Central memory CD8-positive, alpha-beta T cell (primary cell): ENCODE data around the gene TBX4.
"Not testable (repeated sequence)": the region's sequence is repeated elsewhere in the genome, so short reads cannot be mapped to it uniquely, and the experiment has no call there.

Source experiments
- ATAC-seq: fragments of 150-1000 bp; cut with Tn5 transposase; replicated peaks from 2 replicates; pipeline ENCODE4 v1.10.0; 2022; ENCODE audit warnings: mild to moderate bottlenecking, moderate FRiP score, moderate number of reproducible peaks; ENCODE audit not compliant: poor library complexity, severe bottlenecking; ENCODE audit errors: extremely low read depth
- DNase-seq, 2 donors: peaks; one replicate each; pipeline ENCODE4 v3.0.0; 2021; ENCODE audit warnings: low spot score in 2 of 2
- H3K27ac Mint-ChIP-seq: one replicate; pipeline ENCODE4 v1.8.0; 2022; ENCODE audit warnings: low read depth, mild to moderate bottlenecking, moderate library complexity, mixed read lengths
- H3K27me3 Mint-ChIP-seq: one replicate; pipeline ENCODE4 v1.8.0; 2022; ENCODE audit warnings: mixed read lengths
- H3K36me3 Mint-ChIP-seq: one replicate; pipeline ENCODE4 v1.8.0; 2022; ENCODE audit warnings: mild to moderate bottlenecking, moderate library complexity, mixed read lengths; ENCODE audit not compliant: insufficient read depth
- H3K4me1 Mint-ChIP-seq: one replicate; pipeline ENCODE4 v1.8.0; 2022; ENCODE audit warnings: mixed read lengths
- H3K4me3 Mint-ChIP-seq: one replicate; pipeline ENCODE4 v1.8.0; 2022; ENCODE audit warnings: mild to moderate bottlenecking, moderate library complexity, mixed read lengths
- H3K9me3 Mint-ChIP-seq: one replicate; pipeline ENCODE4 v1.8.0; 2022; ENCODE audit warnings: mixed read lengths

TBX4 gene

DNA sequence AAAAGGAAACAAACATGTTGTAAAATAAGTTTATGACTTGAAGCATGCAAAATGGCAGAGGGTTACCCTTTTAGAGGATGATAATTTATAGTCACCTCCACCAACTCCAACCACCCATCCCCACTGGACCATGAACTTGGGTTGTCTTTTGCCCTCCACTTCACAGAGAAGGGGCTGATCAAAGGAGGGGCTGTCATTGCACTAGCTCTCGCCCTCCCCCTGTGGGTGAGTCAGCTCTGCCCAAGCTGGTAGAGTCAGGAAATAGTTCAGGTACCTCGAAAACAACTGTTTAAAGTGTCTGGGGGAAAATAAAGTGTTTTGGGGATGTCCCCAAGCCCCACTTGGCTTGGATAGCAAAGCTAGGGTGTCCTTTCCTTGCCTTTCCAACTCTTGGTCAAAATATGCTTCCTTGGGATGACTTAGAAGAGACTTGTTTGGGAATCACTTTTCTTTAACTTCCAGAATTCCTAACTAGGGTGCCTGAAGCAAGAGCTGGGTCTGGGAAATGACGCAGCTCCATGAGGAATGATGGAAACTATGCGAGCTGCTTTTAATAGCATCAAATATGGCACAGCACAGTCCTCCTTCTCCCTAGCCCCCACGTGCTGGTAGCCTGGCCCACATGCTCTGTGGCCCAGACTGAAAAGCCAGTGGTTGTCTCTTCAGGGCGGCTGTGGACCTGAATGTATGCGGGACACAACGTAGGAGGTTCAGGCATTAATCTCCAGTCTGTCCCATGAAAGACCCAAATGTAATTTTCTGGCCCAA lies 40.7 kb downstream of the TBX4 start:
- DNase-seq (no peak), ATAC-seq (no peak)
- H3K27me3 Mint-ChIP-seq = peaks cover 10% of the 10 kb centered on the region
- H3K4me1 Mint-ChIP-seq = peaks cover 8% of the 10 kb centered on the region
- H3K27ac Mint-ChIP-seq = no peak overlapping the region
- H3K36me3 Mint-ChIP-seq = no peaks in the 10 kb centered on the region
- H3K4me3 Mint-ChIP-seq = no peak overlapping the region
- no peaks in the 10 kb centered on the region for H3K9me3 Mint-ChIP-seq

DNA sequence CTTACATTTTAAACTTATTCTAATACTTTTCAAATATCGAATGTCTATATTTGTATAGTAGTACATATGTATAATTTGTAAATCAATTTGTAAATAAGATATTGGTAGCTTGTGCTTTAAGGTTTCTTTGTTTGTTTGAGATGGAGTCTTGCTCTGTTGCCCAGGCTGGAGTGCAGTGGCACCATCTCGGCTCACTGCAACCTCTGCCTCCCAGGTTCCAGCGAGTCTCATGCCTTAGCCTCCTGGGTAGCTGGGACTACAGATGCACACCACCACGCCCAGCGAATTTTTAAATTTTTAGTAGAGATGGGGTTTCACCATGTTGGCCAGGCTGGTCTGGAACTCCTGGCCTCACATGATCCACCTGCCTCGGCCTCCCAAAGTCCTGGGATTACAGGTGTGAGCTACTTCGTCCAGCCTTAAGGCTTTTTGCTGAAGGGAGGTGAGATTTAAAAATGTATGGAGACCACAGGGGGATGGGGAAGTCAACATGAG lies 41.7 kb downstream of the TBX4 start:
- not testable (repeated sequence) for H3K36me3 Mint-ChIP-seq, H3K27ac Mint-ChIP-seq, DNase-seq, ATAC-seq, H3K9me3 Mint-ChIP-seq, H3K4me1 Mint-ChIP-seq, H3K4me3 Mint-ChIP-seq
- H3K27me3 Mint-ChIP-seq = peaks cover 10% of the 10 kb centered on the region

GRCh38 chr17:61494325-61495160 lies 42.3 kb downstream of the TBX4 start:
- no peaks in the 10 kb centered on the region for H3K9me3 Mint-ChIP-seq
- ATAC-seq = no peak

DNA sequence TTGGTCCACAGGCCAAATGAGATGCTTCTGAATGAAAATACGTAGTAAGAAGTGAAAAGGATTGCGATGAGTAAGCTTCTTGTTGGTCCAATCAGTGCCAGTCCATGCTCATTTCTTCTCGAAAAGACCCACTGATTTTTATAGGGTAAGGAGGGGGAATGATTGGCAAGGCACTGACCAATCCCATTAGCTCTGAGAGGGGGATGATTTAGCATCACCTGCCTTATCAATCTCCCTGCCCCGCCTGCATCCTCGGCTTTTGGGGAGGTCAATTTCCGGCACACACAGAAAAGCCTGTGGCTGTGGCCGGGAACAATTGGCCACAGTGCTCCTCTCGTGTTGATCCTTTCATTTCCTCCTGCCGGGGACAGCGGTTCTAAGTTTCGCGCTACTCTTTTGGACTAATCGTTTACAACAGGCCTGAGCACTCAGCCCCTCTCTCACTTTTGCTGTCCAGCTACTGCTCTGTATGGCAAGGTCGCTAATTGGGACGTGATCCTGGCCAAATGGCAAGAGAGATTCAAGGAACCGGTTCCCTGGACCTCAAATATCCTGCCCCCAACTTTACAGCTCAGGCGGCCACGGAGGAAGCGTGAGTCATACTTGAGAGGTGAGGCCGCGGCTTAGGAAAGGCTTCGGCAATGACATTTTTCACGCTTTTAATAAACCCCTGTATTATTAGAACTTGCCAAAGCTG lies 43.1 kb downstream of the TBX4 start:
- peaks cover 8% of the 10 kb centered on the region for H3K4me1 Mint-ChIP-seq
- H3K4me3 Mint-ChIP-seq = peak overlapping the region; percentile 55
- H3K27ac Mint-ChIP-seq = peak overlapping the region; percentile 46
- DNase-seq (no peak), ATAC-seq (no peak)
- H3K27me3 Mint-ChIP-seq = peaks cover 17% of the 10 kb centered on the region
- no peaks in the 10 kb centered on the region for H3K36me3 Mint-ChIP-seq
- H3K9me3 Mint-ChIP-seq = no peaks in the 10 kb centered on the region

More at GRCh38 chr17:61494325-61495160, 42.3 kb downstream of the TBX4 start:
- no peak overlapping the region for H3K27ac Mint-ChIP-seq
- H3K36me3 Mint-ChIP-seq = no peaks in the 10 kb centered on the region
- no peak overlapping the region for H3K4me3 Mint-ChIP-seq
- H3K27me3 Mint-ChIP-seq = peaks cover 10% of the 10 kb centered on the region
- DNase-seq = no peak
- H3K4me1 Mint-ChIP-seq = peaks cover 8% of the 10 kb centered on the region

DNA sequence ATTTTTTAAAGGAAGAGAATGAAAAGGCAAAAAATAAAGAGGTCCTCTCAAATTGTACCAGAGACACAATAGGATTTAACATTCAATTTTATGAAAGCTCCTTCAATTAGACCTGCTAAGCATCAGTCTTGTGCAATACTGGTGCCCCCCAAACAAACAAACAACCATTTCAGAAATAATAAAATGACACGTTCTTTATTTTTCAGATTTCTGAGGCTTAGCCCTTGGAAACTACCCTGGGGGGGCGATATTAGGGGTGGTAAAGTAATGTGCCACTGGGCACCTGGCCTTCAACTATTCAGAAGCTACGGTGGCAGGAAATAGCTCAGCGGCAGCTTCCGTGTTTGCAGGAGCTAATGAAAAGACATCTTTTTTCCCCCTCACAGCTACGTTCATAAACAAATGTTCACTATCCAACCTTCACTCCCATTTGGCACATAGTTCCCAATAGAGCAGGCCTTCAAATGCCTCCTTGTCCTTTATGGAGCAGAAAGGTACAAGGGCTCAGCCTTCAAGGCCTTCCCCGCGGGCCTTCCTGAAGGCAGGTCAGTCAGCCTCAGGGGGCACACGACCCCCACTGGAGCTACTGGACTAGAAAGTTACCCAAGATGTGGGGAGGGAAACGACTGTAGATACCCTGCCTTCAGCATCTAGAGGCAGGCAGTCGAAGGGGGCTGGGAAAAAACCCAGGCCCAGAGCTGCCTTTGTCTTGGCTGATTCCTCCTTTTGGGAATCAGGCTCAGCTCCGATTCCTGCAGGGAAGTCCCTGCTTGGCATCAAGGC lies 44.1 kb downstream of the TBX4 start:
- DNase-seq (no peak), ATAC-seq (no peak)
- Mint-ChIP-seq H3K27me3 (peaks cover 23% of the 10 kb centered on the region), H3K4me1 (peaks cover 8% of the 10 kb centered on the region), H3K9me3 (no peaks in the 10 kb centered on the region), H3K27ac (peak overlapping the region; percentile 46), H3K4me3 (peak overlapping the region; percentile 55), H3K36me3 (no peaks in the 10 kb centered on the region)

DNA sequence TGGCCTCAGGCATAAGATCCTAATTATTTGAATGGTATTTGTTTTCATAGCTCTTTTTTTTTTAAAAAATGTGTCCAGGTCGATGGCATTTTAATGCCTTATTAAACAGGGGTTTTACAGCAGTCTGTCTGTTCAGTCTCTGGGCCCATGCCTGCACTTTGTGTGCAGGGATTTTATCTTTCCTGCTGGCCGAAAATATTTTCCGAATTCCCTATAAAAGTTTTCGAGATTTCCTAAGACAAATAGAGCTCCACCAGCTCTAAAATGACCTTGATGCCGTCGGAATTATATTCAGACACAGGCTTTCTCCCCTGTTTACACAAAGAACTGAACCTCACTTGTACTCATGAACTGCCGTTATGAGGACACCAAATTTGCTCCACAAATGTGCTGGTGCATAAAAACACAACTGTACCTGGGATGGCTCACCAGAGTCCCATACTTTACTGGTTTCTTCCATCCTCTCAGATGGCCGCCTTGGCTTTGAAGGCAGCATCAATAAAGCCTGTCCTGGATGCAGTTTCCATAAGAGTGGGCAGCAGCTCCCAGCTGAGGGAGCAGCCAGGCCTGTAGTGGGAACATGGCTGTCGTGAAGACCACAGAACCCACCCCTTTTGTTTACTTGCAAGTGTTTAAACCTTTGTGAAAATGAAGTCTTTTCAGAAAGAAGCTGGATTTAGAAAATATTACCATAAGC lies 44.9 kb downstream of the TBX4 start:
- ATAC-seq (no peak), DNase-seq (no peak)
- no peak overlapping the region for H3K4me3 Mint-ChIP-seq
- peaks cover 8% of the 10 kb centered on the region for H3K4me1 Mint-ChIP-seq
- peaks cover 31% of the 10 kb centered on the region for H3K27me3 Mint-ChIP-seq
- H3K36me3 Mint-ChIP-seq = no peaks in the 10 kb centered on the region
- H3K27ac Mint-ChIP-seq = no peak overlapping the region
- no peaks in the 10 kb centered on the region for H3K9me3 Mint-ChIP-seq

- ATAC-seq = no peak
- no peaks in the 10 kb centered on the region for H3K36me3 Mint-ChIP-seq
- no peak overlapping the region for H3K4me3 Mint-ChIP-seq
- H3K9me3 Mint-ChIP-seq = no peaks in the 10 kb centered on the region
- peaks cover 8% of the 10 kb centered on the region for H3K4me1 Mint-ChIP-seq
- no peak for DNase-seq
- peaks cover 36% of the 10 kb centered on the region for H3K27me3 Mint-ChIP-seq
- no peak overlapping the region for H3K27ac Mint-ChIP-seq
Observed at GRCh38 chr17:61498042-61498994, 46.1 kb downstream of the TBX4 start.

- H3K36me3 Mint-ChIP-seq = no peaks in the 10 kb centered on the region
- DNase-seq (no peak), ATAC-seq (no peak)
- no peak overlapping the region for H3K4me3 Mint-ChIP-seq
- H3K4me1 Mint-ChIP-seq = peaks cover 8% of the 10 kb centered on the region
- H3K27ac Mint-ChIP-seq = no peak overlapping the region
- peaks cover 38% of the 10 kb centered on the region for H3K27me3 Mint-ChIP-seq
- H3K9me3 Mint-ChIP-seq = no peaks in the 10 kb centered on the region
Observed at GRCh38 chr17:61499632-61500031, 47.4 kb downstream of the TBX4 start.

GRCh38 chr17:61500287-61500686 lies 48.1 kb downstream of the TBX4 start:
- Mint-ChIP-seq H3K27ac (no peak overlapping the region), H3K4me3 (no peak overlapping the region), H3K4me1 (peaks cover 8% of the 10 kb centered on the region), H3K27me3 (peaks cover 45% of the 10 kb centered on the region), H3K36me3 (no peaks in the 10 kb centered on the region), H3K9me3 (no peaks in the 10 kb centered on the region)
- no peak for ATAC-seq
- DNase-seq = no peak

GRCh38 chr17:61502292-61502691 lies 50.1 kb downstream of the TBX4 start:
- Mint-ChIP-seq H3K27ac (no peak overlapping the region), H3K27me3 (peaks cover 55% of the 10 kb centered on the region), H3K36me3 (no peaks in the 10 kb centered on the region), H3K4me1 (no peaks in the 10 kb centered on the region), H3K9me3 (no peaks in the 10 kb centered on the region), H3K4me3 (no peak overlapping the region)
- no peak for ATAC-seq
- DNase-seq = no peak

- no peaks in the 10 kb centered on the region for H3K9me3 Mint-ChIP-seq
- peak overlapping the region; percentile 3 for H3K27ac Mint-ChIP-seq
- no peak for ATAC-seq
- no peak for DNase-seq
- no peaks in the 10 kb centered on the region for H3K4me1 Mint-ChIP-seq
- H3K36me3 Mint-ChIP-seq = no peaks in the 10 kb centered on the region
- no peak overlapping the region for H3K4me3 Mint-ChIP-seq
- H3K27me3 Mint-ChIP-seq = peaks cover 63% of the 10 kb centered on the region
Observed at GRCh38 chr17:61503961-61504360, 51.7 kb downstream of the TBX4 start.
